GM19351 (cell line): ENCODE results near the gene MYH13.
A peak's percentile ranks its signal among the peaks of the same experiment; 100 is the strongest.

Experiments
- ATAC-seq: cut with Tn5 transposase; IDR thresholded peaks from one replicate; pipeline ENCODE4 v1.9.1; 2021; ENCODE audit warnings: mild to moderate bottlenecking, moderate library complexity; ENCODE audit not compliant: unreplicated experiment

MYH13 gene

DNA sequence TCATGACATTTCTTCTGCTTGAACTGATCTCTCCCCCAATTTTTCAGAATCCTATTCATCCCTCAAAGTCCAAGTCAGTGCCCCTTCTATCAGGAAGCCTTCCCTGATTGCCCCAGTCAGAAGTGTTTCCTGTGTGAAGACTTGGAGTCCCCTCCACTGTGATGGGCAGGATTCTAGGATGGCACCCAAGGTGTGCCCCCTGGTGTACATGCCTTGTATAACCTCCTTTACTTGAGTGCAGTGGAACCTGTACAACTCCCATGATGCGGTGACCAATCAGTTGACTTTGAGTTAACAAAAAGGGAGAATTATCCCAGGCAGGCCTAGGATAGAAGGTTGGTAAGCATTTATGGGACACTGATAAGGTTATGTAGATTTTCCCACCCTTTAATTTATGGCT lies 23.4 kb downstream of the MYH13 start:
- peak; percentile 48 for ATAC-seq

GRCh38 chr17:10344816-10345215 lies 28.0 kb downstream of the MYH13 start:
- ATAC-seq = no peak

DNA sequence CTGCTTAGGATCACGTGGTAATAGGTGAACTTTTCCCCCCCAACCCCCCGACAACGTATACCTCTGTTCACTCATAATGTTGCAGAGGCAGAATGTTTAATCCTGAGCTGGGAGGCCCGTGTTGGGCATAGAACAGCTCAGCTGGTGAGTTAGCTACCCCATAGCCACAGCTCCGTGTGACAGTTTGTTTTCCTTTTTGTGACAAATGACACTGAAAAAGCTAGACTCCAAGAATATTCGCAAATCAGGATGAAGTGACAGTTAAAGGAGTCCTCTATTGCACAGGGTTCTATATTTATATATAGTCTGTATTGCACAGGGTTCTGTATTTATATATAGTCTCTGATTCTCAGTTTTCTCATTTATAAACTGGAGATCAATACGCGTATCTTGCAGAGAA lies 33.8 kb downstream of the MYH13 start:
- no peak for ATAC-seq

DNA sequence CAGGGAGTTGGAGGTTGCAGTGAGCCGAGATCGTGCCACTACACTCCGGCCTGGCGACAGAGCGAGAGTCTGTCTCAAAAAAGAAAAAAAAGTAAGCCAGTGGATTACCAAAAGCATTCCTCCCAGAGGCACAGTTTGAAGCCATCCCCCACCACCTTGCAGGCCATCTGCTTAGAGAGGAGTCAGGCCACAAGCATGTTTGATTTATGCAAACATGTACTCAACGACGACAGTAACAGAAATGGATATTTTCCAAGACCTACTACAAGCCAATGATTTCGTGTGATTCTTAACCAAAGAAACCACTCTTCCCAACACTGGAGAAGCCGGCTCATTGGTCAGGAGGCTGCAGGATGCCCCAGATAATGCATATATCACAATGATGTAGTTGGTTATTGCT lies 34.8 kb downstream of the MYH13 start:
- ATAC-seq = no peak

DNA sequence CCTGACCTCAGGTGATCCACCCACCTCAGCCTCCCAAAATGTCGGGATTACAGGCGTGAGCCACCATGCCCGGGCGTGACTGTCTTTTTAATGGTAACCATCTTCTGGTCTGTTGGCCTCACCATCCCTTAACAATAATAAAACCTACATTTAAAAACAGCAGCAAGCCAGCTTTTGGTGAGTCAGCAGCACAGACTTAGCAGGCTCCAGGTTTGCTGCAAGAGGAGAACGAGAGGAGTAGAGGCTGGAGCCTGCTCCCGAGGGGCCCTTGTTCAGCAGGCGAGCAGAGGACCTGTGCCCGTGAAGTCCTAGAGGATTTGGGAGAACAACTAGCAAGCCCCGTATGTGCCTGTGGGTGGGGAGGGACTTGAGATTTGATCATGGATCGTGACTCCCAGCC lies 35.7 kb downstream of the MYH13 start:
- ATAC-seq = no peak

DNA sequence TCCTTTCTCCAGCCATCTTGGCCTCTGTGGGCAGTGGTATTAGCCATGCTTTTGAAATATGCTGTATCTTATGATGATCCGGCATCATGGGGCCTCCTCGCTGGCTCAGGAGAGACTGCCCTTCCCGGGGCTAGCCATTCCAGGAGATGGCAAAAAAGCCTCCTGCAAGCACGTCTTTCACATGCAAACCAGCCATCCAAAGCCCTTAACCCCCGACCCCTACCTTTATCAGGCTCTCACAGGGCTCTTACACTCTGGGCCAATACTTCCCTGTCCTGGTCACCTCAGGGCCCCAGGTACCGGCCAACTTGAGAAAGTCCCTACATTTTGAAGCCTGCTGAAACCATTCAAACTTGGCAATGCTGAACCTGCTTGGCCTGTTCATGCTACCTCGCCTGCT lies 36.4 kb downstream of the MYH13 start:
- ATAC-seq = no peak

GRCh38 chr17:10332515-10332914 lies 40.3 kb downstream of the MYH13 start:
- ATAC-seq = no peak

DNA sequence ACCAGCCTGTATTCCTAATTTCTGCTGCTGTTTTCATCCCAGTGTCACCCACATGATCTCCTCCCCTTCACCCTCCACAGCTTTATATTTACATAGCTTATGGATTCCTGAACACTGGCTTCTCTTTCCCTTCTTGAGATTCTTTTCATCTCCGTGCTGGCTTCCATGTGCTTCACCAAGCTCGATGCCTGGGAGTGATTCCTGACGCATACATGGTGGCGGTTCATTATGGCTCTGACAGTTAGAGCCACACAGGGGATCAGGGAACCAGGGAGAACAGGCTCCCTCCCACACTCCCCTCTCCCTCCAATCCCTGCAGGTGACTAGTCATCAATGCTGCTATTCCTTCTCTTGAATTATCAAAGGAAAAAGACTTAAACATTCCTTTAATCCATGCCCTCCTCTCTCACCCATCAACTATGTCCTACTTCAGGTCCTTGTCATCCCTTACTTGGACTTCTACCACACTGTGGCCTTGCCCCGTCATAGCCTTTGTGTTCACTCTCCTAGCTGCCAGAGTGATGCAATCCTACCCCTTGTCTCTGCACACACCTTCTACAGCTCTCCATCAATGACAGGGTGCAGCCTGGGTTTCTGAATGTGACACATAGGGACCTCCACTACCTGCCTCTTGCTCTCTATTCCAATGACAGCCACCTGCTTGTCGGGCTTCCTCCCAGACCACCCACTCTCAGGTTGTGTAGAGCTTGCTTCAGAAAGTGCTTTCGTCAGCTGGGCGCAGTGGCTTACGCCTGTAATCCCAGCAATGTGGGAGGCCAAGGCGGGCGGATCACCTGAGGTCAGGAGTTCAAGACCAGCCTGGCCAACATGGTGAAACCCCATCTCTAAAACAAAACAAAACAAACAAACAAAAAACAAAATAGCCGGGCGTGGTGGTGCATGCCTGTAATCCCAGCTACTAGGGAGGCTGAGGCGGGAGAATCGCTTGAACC lies 43.6 kb downstream of the MYH13 start:
- no peak for ATAC-seq

GRCh38 chr17:10328206-10328605 lies 44.6 kb downstream of the MYH13 start:
- no peak for ATAC-seq

GRCh38 chr17:10327640-10328039 lies 45.2 kb downstream of the MYH13 start:
- peak; percentile 72 for ATAC-seq

- ATAC-seq = no peak
Measured at GRCh38 chr17:10325031-10325695, 47.6 kb downstream of the MYH13 start.

GRCh38 chr17:10323812-10324610 lies 48.8 kb downstream of the MYH13 start:
- ATAC-seq = no peak

- ATAC-seq = no peak
Measured at GRCh38 chr17:10318535-10318934, 54.3 kb downstream of the MYH13 start.

DNA sequence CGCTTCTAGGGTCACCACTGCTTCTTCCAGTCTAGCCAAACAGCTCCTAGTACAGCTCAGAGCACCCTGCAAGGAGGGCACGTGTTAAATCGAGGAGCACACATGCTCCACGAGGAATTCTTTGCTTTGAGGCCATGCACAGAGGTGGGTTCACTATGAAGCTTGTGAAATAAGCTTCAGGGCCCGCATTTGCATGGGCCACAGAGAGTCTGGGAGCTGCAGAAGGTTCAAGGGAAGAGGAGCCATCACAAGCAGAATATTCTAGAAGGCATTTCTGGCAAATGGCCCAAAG lies 55.3 kb downstream of the MYH13 start:
- ATAC-seq = no peak

GRCh38 chr17:10316801-10317542 lies 55.8 kb downstream of the MYH13 start:
- ATAC-seq = peak; percentile 70

DNA sequence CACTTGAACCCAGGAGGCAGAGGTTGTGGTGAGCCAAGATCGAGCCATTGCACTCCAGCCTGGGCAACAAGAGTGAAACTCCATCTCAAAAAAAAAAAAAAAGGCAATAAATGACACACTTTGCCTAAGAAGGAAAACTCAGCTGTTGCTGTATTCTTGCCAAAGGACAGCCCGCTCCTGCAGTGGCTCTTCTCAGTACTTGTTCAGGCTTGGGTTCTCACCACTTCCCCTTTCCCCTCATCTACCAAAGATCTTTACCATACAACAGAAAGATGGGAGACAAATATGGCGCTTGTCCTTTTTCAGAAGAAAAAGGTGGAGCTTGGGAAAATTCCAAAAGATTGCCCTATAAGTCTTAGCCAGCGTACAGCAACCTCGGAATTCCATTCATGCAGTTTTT lies 58.5 kb downstream of the MYH13 start:
- ATAC-seq = no peak

- ATAC-seq = no peak
Measured at GRCh38 chr17:10313037-10313672, 59.7 kb downstream of the MYH13 start.

DNA sequence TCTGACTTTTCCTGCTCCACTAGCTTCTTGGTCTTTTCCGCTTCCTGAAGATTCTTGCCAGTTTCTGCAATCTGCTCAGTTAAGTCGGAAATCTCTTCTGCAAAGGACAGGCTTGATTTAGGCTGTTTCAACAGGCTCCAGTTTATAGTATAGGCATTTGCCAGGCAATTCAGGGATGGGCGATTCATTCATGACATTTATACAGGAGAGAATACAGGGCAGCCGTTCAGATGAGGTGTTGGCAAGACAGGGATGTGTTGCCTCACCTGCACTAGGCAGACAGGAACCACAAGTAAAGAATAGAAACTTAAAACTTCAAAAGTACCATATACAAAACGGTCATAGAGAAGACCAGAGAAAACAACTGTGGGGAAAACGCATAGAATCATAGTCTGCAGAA lies 61.7 kb downstream of the MYH13 start:
- no peak for ATAC-seq

- ATAC-seq = no peak
Measured at GRCh38 chr17:10309003-10309974, 63.5 kb downstream of the MYH13 start.
